SU-DHL-6 (cell line): ENCODE data around the gene PSMA5.
A peak's percentile ranks its signal among the peaks of the same experiment; 100 is the strongest.

Source experiments
- H2AFZ ChIP-seq: fragments of 200-600 bp; sonication (generic); 2 replicates; pipeline ENCODE4 v1.6.1; 2014; ENCODE audit warnings: low read depth, mild to moderate bottlenecking, moderate library complexity, mixed read lengths, antibody characterized with exemption, low read length; ENCODE audit not compliant: severe bottlenecking
- H3F3A ChIP-seq: fragments of 200-600 bp; shearing (Covaris generic); 2 replicates; pipeline ENCODE4 v1.6.0; 2016; ENCODE audit warnings: antibody characterized with exemption, mild to moderate bottlenecking; ENCODE audit not compliant: insufficient read depth
- H3K27ac ChIP-seq: fragments of 200-600 bp; sonication (generic); 2 replicates; pipeline ENCODE4 v1.5.1; 2016; ENCODE audit warnings: low read depth, mild to moderate bottlenecking, low read length, moderate library complexity, mixed read lengths
- H3K27me3 ChIP-seq: fragments of 200-600 bp; sonication (generic), shearing (Covaris generic); 2 replicates; pipeline ENCODE4 v1.6.0; 2014; ENCODE audit warnings: mild to moderate bottlenecking, low read length
- H3K36me3 ChIP-seq: fragments of 200-600 bp; sonication (generic); 2 replicates; pipeline ENCODE4 v1.6.1; 2014; ENCODE audit warnings: mild to moderate bottlenecking, low read length, mixed read lengths
- H3K4me2 ChIP-seq: fragments of 300-600, 200-600 bp; shearing (Covaris generic), sonication (generic); 2 replicates; pipeline ENCODE4 v1.6.0; 2014; ENCODE audit warnings: low read length, low read depth, mild to moderate bottlenecking; ENCODE audit not compliant: poor library complexity, severe bottlenecking
- H3K4me3 ChIP-seq: fragments of 200-600 bp; sonication (generic); 2 replicates; pipeline ENCODE4 v1.5.1; 2014; ENCODE audit warnings: antibody characterized with exemption, low read length, mild to moderate bottlenecking, mixed read lengths; ENCODE audit not compliant: insufficient read depth, poor library complexity, severe bottlenecking
- H3K79me2 ChIP-seq: fragments of 200-600 bp; sonication (generic); 2 replicates; pipeline ENCODE4 v1.6.1; 2014; ENCODE audit warnings: mild to moderate bottlenecking, low read length, moderate library complexity; ENCODE audit not compliant: insufficient read depth
- H3K9ac ChIP-seq: fragments of 200-600 bp; sonication (generic); 2 replicates; pipeline ENCODE4 v1.7.0; 2014; ENCODE audit warnings: mild to moderate bottlenecking, low read length
- H3K9me2 ChIP-seq: fragments of 200-600 bp; sonication (generic); replicated peaks from 2 replicates; pipeline ENCODE4 v1.6.1; 2014; ENCODE audit warnings: low read length; ENCODE audit not compliant: insufficient read depth
- H3K9me3 ChIP-seq: fragments of 200-600 bp; sonication (generic); 2 replicates; pipeline ENCODE4 v1.6.1; 2014; ENCODE audit warnings: low read length, mixed read lengths; ENCODE audit not compliant: insufficient read depth
- H4K20me1 ChIP-seq: fragments of 200-600 bp; sonication (generic); 2 replicates; pipeline ENCODE4 v1.6.1; 2014; ENCODE audit warnings: low read depth, mild to moderate bottlenecking, antibody characterized with exemption, low read length, moderate library complexity, mixed read lengths
- EZH2phosphoT487 ChIP-seq: fragments of 200-600 bp; sonication (generic), shearing (Covaris generic); conservative IDR thresholded peaks from 2 replicates; pipeline ENCODE4 v1.6.1; 2018; ENCODE audit warnings: mild to moderate bottlenecking, antibody characterized with exemption, low read length, moderate library complexity, mixed read lengths
- TF ChIP-seq, protein P1 (sequence below): fragments of 200-600 bp; sonication (generic); IDR thresholded peaks from one replicate; pipeline ENCODE4 v1.5.1; 2017; ENCODE audit warnings: antibody characterized with exemption, mild to moderate bottlenecking, low read length, moderate library complexity; ENCODE audit not compliant: insufficient read depth, poor library complexity, severe bottlenecking

Gene PSMA5

DNA sequence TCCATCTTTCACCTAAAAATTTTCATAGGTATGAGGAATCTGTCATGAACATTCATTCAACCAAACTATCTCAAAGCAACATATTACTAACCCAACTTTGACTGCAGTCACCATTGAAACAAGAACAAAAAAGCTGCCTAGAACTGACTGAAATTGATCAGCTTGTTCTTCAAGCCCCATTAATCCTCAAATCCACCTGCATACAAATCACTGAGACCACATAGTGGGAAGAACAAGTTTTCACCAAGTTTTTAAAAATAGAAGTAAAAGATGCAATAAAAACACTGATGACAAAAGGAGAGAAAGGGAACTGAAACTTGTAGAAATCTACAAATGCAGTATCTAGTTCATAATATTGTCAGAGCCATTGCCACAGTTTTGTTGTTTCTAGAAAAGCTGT, 34.6 kb downstream of the PSMA5 start:
- Histone ChIP-seq H3K27ac (no peak overlapping the region), H3K4me2 (peak overlapping the region; percentile 19), H3K79me2 (no peaks in the 10 kb centered on the region)

DNA sequence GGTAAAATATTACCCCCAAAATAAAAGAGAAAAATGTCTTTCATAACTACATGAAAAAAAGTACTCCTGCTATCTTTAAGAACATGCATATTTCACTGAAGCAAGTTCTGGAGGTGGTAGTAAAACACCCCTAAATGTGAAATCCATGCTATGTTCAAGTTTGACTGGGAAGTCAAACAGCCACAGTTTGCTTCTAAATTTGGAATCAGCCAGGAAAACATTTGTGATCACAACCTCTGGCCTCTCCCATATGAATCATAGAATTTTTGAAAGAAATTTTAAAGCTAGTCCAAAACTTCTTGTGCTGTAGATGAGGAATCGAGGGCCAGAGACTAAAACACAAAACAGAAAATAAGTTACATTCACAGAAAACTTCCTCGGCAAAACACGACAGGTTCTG, 35.1 kb downstream of the PSMA5 start:
- no peak overlapping the region for H3K27ac ChIP-seq
- H3K79me2 ChIP-seq: no peaks in the 10 kb centered on the region
- TF ChIP-seq, protein P1, sequence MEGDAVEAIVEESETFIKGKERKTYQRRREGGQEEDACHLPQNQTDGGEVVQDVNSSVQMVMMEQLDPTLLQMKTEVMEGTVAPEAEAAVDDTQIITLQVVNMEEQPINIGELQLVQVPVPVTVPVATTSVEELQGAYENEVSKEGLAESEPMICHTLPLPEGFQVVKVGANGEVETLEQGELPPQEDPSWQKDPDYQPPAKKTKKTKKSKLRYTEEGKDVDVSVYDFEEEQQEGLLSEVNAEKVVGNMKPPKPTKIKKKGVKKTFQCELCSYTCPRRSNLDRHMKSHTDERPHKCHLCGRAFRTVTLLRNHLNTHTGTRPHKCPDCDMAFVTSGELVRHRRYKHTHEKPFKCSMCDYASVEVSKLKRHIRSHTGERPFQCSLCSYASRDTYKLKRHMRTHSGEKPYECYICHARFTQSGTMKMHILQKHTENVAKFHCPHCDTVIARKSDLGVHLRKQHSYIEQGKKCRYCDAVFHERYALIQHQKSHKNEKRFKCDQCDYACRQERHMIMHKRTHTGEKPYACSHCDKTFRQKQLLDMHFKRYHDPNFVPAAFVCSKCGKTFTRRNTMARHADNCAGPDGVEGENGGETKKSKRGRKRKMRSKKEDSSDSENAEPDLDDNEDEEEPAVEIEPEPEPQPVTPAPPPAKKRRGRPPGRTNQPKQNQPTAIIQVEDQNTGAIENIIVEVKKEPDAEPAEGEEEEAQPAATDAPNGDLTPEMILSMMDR: no peak
- TF ChIP-seq EZH2phosphoT487: no peak

More for the DNA sequence above, 34.6 kb downstream of the PSMA5 start:
- Histone ChIP-seq H3K27me3 (no peaks in the 10 kb centered on the region), H2AFZ (no peak overlapping the region), H4K20me1 (no peaks in the 10 kb centered on the region), H3K9ac (no peak overlapping the region), H3K36me3 (no peaks in the 10 kb centered on the region), H3K4me3 (no peak overlapping the region), H3F3A (no peaks in the 10 kb centered on the region), H3K9me3 (no peaks in the 10 kb centered on the region), H3K9me2 (no peaks in the 10 kb centered on the region)
- TF ChIP-seq EZH2phosphoT487: no peak
- TF ChIP-seq, protein P1: no peak

DNA sequence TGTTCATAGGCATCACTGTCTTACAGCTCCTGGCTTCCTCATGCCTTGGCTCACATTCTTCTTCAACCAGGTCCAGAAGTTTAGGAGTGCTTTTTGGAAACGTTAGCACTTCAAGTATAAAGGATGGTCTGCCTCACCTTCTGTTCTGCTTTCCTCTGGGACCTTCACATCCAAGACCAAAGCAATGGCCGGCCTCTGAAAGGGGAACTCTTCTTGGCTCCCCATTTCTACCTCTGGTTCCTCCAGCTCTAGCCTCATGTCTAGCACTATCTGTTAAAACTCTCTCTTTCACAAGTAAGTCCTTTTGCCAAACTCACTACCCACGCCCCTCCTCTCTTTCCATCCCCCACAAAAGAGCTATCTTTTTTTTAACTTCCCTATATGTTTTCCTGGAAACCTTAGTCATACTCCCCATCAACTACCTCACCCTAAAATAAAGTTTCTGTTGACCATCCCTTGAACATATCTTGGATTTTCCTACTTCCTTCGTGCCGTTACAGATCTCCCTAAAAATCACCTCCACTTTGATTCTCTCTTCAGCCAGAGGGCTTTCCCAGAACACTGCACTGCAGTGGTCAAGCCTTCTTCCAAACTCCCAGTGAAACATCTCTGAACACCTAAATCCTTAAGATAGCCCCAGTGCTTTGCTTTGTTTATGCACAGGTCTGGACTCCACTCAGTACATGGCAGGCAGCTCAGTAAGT, 36.5 kb downstream of the PSMA5 start:
- Histone ChIP-seq H3K4me3 (no peak overlapping the region), H4K20me1 (no peaks in the 10 kb centered on the region), H3K79me2 (no peaks in the 10 kb centered on the region), H3F3A (no peaks in the 10 kb centered on the region), H3K9me3 (no peaks in the 10 kb centered on the region), H3K4me2 (no peak overlapping the region), H3K9me2 (no peaks in the 10 kb centered on the region), H3K27me3 (no peaks in the 10 kb centered on the region), H3K36me3 (no peaks in the 10 kb centered on the region), H2AFZ (no peak overlapping the region), H3K27ac (no peak overlapping the region), H3K9ac (no peak overlapping the region)
- no peak for TF ChIP-seq EZH2phosphoT487
- TF ChIP-seq, protein P1: no peak

More for the DNA sequence above, 35.1 kb downstream of the PSMA5 start:
- Histone ChIP-seq H3K27me3 (no peaks in the 10 kb centered on the region), H3K9ac (no peak overlapping the region), H3K9me3 (no peaks in the 10 kb centered on the region), H4K20me1 (no peaks in the 10 kb centered on the region), H2AFZ (no peak overlapping the region), H3K4me2 (peak overlapping the region; percentile 19), H3F3A (no peaks in the 10 kb centered on the region), H3K9me2 (no peaks in the 10 kb centered on the region), H3K4me3 (no peak overlapping the region), H3K36me3 (no peaks in the 10 kb centered on the region)
